ENCODE data around the gene BTN3A1.
"Not testable (repeated sequence)": the region's sequence is repeated elsewhere in the genome, so short reads cannot be mapped to it uniquely, and the experiment has no call there.

The BTN3A1 gene

GRCh38 chr6:26450240-26450639, 48.2 kb downstream of the BTN3A1 start:
- DNase-seq: no peak

- no peak for DNase-seq
Observed at GRCh38 chr6:26452631-26453235, 50.7 kb downstream of the BTN3A1 start.

GRCh38 chr6:26454631-26455030, 52.6 kb downstream of the BTN3A1 start:
- DNase-seq: no peak

GRCh38 chr6:26455357-26455970, 53.4 kb downstream of the BTN3A1 start:
- no peak for DNase-seq

GRCh38 chr6:26457264-26457805, 55.3 kb downstream of the BTN3A1 start:
- DNase-seq: peak in 1 of 2 experiments; percentile 45

- peak in 1 of 2 experiments; percentile 60 for DNase-seq
Observed at GRCh38 chr6:26457806-26458688, 56.0 kb downstream of the BTN3A1 start, which contains the start of gene BTN2A1. BTN2A1 (plus strand) TSS chr6:26457955; CDS start chr6:26458637, 682 bp downstream.

GRCh38 chr6:26459023-26459810, 57.1 kb downstream of the BTN3A1 start:
- DNase-seq: no peak

- DNase-seq: not testable (repeated sequence)
Observed at GRCh38 chr6:26461353-26461752, 59.3 kb downstream of the BTN3A1 start.

GRCh38 chr6:26464014-26464413, 61.9 kb downstream of the BTN3A1 start:
- no peak for DNase-seq

- no peak for DNase-seq
Observed at GRCh38 chr6:26464416-26465131, 62.5 kb downstream of the BTN3A1 start.
